ENCODE measurements around the gene RRAGB. TPM values are rescaled to one million over a fixed set of nuclear protein-coding genes. Genes with fewer than 3 reads are reported as not detected.
"Not testable (repeated sequence)": the region's sequence is repeated elsewhere in the genome, so short reads cannot be mapped to it uniquely, and the experiment has no call there.

Gene RRAGB
- 10 to 100 TPM; 13.7 to 37.0 (median 25.6) TPM for total RNA-seq

GRCh38 chrX:55717521-55718497 lies at the start of gene RRAGB:
RRAGB (plus strand) TSS chrX:55717749; CDS start chrX:55718328, 579 bp downstream.
- peak within 1 kb of the TSS; percentile 86 to 89 (median 87) for H3K27ac ChIP-seq
- peak within 1 kb of the TSS; percentile 65 to 96 for H3K4me3 ChIP-seq
- H3K4me1 ChIP-seq = peaks cover 0 to 29% (median 0%) of the 10 kb centered on the region in 3 donors
- no peaks in the 10 kb centered on the region for H3K9me3 ChIP-seq
- no peaks in the 10 kb centered on the region for H3K27me3 ChIP-seq
- WGBS, 2 donors (ENCODE audit: low coverage in 1 of 2) = 0 to 39% methylated on average over 5 to 10 of the region's 46 CpGs
- H3K36me3 ChIP-seq = peaks cover 0 to 22% of the 10 kb centered on the region in 2 donors
- ATAC-seq = peak; percentile 99
- TF ChIP-seq EP300 (IDR thresholded peaks at IDR 0.05) = no peak
- peak; percentile 39 to 63 (median 45) for TF ChIP-seq CTCF (IDR thresholded peaks at IDR 0.05)
- TF ChIP-seq POLR2AphosphoS5 (IDR thresholded peaks at IDR 0.05) = peak; percentile 42
- TF ChIP-seq POLR2A (IDR thresholded peaks at IDR 0.05) = peak in 1 of 2 donors; percentile 17

- no peaks in the 10 kb centered on the region for H3K9me3 ChIP-seq
- no peaks in the 10 kb centered on the region for H3K4me1 ChIP-seq
- no peaks in the 10 kb centered on the region for H3K27me3 ChIP-seq
- H3K36me3 ChIP-seq = no peaks in the 10 kb centered on the region
- no peak for ATAC-seq
- 75% methylated on average over 1 of the region's 1 CpG; no CpG with 5 or more reads in 1 of the 2 donors for WGBS, 2 donors (ENCODE audit: low coverage in 1 of 2)
- TF ChIP-seq POLR2A (IDR thresholded peaks at IDR 0.05) (no peak), EP300 (IDR thresholded peaks at IDR 0.05) (no peak), POLR2AphosphoS5 (IDR thresholded peaks at IDR 0.05) (no peak), CTCF (IDR thresholded peaks at IDR 0.05) (no peak)
- no peak overlapping the region for H3K27ac ChIP-seq
- no peak overlapping the region for H3K4me3 ChIP-seq
These were observed 49.5 kb upstream of the RRAGB start for GRCh38 chrX:55668084-55668483.

DNA sequence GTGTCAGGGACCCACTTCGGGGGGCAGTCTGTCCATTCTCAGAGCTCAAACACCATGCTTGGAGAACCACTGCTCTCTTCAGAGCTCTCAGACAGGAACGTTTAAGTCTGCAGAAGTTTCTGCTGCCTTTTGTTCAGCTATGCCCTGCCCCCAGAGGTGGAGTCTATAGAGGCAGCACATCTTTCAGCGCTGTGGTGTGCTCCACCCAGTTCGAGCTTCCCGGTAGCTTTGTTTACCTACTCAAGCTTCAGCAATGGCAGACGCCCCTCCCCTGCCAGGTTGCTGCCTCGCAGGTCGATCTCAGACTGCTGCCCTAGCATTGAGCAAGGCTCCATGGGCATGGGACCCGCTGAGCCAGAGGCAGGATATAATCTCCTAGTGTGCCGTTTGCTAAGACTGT lies 29.0 kb upstream of the RRAGB start:
- H3K27me3 ChIP-seq, H3K4me1 ChIP-seq, ATAC-seq, H3K27ac ChIP-seq, H3K9me3 ChIP-seq, H3K4me3 ChIP-seq, H3K36me3 ChIP-seq: not testable (repeated sequence)
- no CpG with 5 or more reads among the region's 10 CpGs for WGBS, 2 donors (ENCODE audit: low coverage in 1 of 2)

GRCh38 chrX:55695227-55696018 lies 22.1 kb upstream of the RRAGB start:
- H3K4me1 ChIP-seq = no peaks in the 10 kb centered on the region
- WGBS, 2 donors (ENCODE audit: low coverage in 1 of 2) = 47 to 56% methylated on average over 3 to 4 of the region's 5 CpGs
- no peaks in the 10 kb centered on the region for H3K9me3 ChIP-seq

More at GRCh38 chrX:55695227-55696018, 22.1 kb upstream of the RRAGB start:
- Histone ChIP-seq H3K27ac (no peak overlapping the region), H3K4me3 (no peak overlapping the region), H3K27me3 (no peaks in the 10 kb centered on the region), H3K36me3 (no peaks in the 10 kb centered on the region)
- ATAC-seq = no peak
- no peak for TF ChIP-seq EP300 (IDR thresholded peaks at IDR 0.05)
- TF ChIP-seq CTCF (IDR thresholded peaks at IDR 0.05) = no peak
- TF ChIP-seq POLR2AphosphoS5 (IDR thresholded peaks at IDR 0.05) = no peak
- no peak for TF ChIP-seq POLR2A (IDR thresholded peaks at IDR 0.05)
